ENCODE measurements around the gene IGF1R.

IGF1R gene

DNA sequence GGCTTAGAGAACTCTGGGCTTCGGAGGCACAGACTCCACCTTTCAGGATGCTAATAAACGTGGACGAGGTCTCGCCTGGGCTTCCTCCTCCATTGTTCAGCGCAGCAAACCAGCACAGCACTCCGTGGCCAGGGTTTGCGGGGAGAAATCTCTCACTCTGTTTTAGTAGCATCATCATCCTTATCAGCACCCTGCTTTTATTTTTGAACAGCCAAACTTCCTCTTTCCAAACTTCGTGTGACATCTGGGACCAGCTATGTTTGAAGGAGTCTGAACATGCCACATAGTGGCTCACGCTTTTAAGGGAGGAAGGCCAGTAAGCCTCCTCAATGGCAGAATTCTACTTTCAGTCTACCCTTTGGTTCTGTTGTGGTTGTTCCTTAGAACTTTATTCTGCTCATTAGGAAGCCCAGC lies 210.3 kb downstream of the IGF1R start:
- Histone ChIP-seq H3K9me3 (no peaks in the 10 kb centered on the region), H3K27me3 (no peaks in the 10 kb centered on the region), H3K36me3 (no peaks in the 10 kb centered on the region), H3K4me1 (peaks cover 50% of the 10 kb centered on the region), H3K4me3 (ENCODE audit: low read depth, low read length) (no peak overlapping the region)
- no peak for DNase-seq
- TF ChIP-seq, protein P1, sequence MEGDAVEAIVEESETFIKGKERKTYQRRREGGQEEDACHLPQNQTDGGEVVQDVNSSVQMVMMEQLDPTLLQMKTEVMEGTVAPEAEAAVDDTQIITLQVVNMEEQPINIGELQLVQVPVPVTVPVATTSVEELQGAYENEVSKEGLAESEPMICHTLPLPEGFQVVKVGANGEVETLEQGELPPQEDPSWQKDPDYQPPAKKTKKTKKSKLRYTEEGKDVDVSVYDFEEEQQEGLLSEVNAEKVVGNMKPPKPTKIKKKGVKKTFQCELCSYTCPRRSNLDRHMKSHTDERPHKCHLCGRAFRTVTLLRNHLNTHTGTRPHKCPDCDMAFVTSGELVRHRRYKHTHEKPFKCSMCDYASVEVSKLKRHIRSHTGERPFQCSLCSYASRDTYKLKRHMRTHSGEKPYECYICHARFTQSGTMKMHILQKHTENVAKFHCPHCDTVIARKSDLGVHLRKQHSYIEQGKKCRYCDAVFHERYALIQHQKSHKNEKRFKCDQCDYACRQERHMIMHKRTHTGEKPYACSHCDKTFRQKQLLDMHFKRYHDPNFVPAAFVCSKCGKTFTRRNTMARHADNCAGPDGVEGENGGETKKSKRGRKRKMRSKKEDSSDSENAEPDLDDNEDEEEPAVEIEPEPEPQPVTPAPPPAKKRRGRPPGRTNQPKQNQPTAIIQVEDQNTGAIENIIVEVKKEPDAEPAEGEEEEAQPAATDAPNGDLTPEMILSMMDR (IDR thresholded peaks at IDR 0.05; ENCODE audit: low read depth, low read length): no peak

DNA sequence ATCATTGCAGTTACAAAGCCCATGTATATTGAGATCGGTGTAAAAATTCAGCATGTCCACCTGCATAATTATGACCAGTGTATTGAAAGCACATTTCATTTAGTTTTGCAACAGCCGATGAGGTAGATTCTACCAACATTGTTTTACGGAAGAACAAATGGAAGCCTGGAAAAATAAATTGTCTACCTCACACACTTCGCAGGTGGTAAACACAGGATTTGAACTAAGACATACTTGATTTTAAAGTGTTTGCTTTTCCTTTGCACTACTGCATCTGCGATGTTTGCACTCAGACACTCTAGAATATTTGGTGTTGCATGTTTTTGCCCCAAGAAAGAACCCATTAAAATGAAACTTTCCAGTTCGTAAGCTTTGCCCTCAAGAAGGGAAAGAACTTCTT lies 210.8 kb downstream of the IGF1R start:
- DNase-seq: no peak
- H3K9me3 ChIP-seq: no peaks in the 10 kb centered on the region
- TF ChIP-seq, protein P1 (IDR thresholded peaks at IDR 0.05; ENCODE audit: low read depth, low read length): no peak
- H3K4me3 ChIP-seq (ENCODE audit: low read depth, low read length): no peak overlapping the region
- no peaks in the 10 kb centered on the region for H3K36me3 ChIP-seq
- peaks cover 45% of the 10 kb centered on the region for H3K4me1 ChIP-seq
- H3K27me3 ChIP-seq: no peaks in the 10 kb centered on the region

DNA sequence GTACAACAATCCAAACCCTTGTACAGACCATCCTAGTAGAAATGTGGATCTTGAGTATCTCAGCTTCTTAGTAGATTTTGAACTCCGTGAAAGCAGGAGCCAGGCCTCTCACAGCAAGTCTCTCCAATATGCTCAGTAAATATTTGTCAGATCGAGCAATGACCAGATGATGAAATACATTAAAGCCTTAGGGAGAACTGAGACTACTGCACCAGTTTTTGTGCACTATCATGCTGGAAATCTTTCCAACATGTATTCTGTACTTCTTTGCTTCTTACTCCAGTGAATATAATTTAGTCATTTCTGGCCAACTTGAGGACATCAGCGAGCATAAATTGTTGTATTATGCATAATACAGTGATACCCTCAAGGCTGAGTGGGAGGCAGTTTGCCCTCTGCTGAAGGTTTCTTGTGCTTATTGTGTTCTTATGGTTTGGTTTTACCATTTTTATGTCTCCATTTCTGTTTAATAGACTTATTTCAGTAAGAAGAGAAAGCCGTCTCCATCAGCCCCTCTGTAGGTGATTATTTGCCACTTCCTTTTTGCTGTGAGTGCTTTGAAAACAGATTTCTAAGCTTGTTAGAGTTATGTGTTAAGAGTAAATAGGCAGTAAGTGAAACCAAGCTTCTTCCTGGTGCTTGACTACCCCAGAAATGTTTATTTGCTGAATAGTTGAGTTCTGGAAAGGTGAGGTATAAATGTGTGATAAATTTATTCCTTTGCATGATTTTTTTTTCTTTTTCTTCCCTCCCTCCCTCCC lies 212.1 kb downstream of the IGF1R start:
- no peaks in the 10 kb centered on the region for H3K36me3 ChIP-seq
- H3K9me3 ChIP-seq: no peaks in the 10 kb centered on the region
- no peak overlapping the region for H3K4me3 ChIP-seq (ENCODE audit: low read depth, low read length)
- DNase-seq: no peak
- peaks cover 34% of the 10 kb centered on the region for H3K4me1 ChIP-seq
- TF ChIP-seq, protein P1 (IDR thresholded peaks at IDR 0.05; ENCODE audit: low read depth, low read length): no peak
- H3K27me3 ChIP-seq: no peaks in the 10 kb centered on the region

DNA sequence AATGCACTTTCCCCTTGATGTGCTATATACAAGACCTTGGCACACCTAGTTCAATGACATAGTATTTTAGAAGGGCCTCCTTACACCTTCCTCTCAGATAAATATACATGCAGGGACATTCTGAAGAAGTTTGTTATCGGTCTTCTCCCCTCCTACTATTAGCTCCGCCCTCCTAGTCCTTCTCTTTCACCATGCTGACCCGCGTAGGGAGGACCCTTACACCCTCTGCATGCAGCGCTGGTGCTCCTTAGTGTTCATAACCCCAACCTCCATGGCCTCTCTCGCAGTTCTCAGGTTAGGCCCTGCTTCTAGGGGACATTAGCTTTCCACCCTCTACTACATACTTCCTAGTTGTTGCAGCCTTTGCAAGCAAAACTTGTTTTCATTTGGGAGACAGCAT lies 212.8 kb downstream of the IGF1R start:
- Histone ChIP-seq H3K27me3 (no peaks in the 10 kb centered on the region), H3K4me1 (peaks cover 27% of the 10 kb centered on the region), H3K9me3 (no peaks in the 10 kb centered on the region), H3K36me3 (no peaks in the 10 kb centered on the region), H3K4me3 (ENCODE audit: low read depth, low read length) (no peak overlapping the region)
- no peak for DNase-seq
- TF ChIP-seq, protein P1 (IDR thresholded peaks at IDR 0.05; ENCODE audit: low read depth, low read length): no peak

DNA sequence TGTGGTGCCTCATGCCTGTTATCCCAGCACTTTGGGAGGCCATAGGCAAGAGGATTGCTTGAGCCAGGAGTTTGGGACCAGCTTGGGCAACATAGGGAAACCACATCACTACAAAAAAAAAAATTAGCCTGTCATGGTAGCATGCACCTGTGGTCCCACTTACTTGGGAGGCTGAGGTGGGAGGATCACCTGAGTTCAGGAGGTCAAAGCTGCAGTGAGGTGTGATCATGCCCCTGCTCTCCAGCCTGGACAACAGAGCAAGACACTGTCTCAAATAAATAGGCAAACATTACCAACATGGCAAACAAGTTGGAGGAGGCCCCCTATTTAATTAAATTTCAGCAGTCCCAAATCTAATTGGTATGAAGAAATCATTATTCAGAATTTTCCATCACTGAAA lies 215.6 kb downstream of the IGF1R start:
- no peak for DNase-seq
- no peaks in the 10 kb centered on the region for H3K36me3 ChIP-seq
- H3K4me3 ChIP-seq (ENCODE audit: low read depth, low read length): no peak overlapping the region
- H3K27me3 ChIP-seq: no peaks in the 10 kb centered on the region
- peaks cover 20% of the 10 kb centered on the region for H3K4me1 ChIP-seq
- H3K9me3 ChIP-seq: no peaks in the 10 kb centered on the region
- TF ChIP-seq, protein P1 (IDR thresholded peaks at IDR 0.05; ENCODE audit: low read depth, low read length): no peak

Data from BE2C (cell line).